ENCODE results near the gene C9orf72. TPM values are rescaled to one million over a fixed set of nuclear protein-coding genes. Genes with fewer than 3 reads are reported as not detected.

The C9orf72 gene
- total RNA-seq = 4.6 and 9.6 TPM in 2 replicates

GRCh38 chr9:27572918-27573633 lies at the start of gene C9orf72:
C9orf72 (minus strand) TSS chr9:27573481; CDS start chr9:27567120, 6,361 bp downstream.

DNA sequence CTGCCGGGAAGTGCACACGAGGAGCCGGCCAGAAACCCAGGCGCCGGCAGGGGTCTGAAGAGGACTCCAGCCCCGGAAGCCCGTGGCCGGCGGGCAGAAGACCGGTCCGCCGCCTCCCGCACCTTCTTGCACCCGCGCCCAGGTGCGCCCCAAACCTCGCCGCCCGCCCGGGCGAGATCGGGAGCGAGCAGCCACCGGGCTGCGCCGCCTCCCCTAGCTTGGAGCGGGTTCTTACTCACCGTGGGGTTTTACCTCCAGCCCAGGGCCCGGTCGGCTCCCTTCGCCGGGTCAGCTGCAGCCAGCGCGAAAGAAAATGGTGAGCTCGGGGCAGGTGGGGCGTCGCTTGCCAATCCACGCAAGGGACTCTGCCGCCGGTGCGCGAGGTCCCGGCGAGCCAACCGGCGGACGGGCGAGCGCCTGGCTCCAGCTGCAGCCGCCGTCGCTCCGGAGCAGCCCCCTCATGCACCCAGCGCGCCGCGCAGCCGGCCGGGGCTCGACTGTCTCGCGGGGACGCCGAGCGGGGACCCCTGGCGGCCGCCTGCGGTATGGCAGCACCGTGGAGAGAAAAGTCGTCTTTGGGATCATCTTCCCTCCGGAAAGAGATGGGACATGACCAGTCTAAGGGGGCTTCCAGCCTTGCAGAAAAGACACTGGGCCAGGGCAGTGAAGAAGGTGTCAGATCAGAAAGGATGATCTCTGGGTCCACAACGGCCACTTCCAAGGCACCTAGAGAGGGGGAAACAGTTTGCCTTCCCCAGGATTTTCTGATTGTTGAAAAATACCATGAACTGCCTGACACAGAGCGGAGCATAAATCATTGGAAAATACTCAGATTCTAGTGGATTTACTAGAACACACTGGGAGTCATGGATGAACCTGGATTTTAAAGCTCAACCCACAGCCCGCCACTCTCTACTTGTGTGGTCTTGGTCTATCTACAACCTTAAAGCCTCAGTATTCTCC lies 43.7 kb downstream of the C9orf72 start, which contains the start of gene MOB3B:
MOB3B (minus strand) TSS at position 499 of the 963 bp plus-strand sequence. CDS start 74,264 bp downstream, outside the sequence.

DNA sequence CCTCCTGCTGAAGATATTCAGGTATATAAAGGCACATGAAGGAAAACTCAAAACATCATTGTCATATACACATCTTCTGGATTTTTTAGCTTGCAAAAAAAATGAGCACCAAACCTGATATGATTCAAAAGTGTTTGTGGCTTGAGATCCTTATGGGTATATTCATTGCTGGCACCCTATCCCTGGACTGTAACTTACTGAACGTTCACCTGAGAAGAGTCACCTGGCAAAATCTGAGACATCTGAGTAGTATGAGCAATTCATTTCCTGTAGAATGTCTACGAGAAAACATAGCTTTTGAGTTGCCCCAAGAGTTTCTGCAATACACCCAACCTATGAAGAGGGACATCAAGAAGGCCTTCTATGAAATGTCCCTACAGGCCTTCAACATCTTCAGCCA lies 49.0 kb downstream of the C9orf72 start, which contains the start of gene IFNK:
IFNK (plus strand) TSS at position 55 of the 400 bp plus-strand sequence; CDS start at position 102, 47 bp downstream.

Other genes starting within 250 kb of the C9orf72 start
- gene IFNK, start 49.2 kb downstream of the C9orf72 start, total RNA-seq = not detected in 2 replicates
- under 0.01 TPM in 2 replicates for gene MOB3B, start 43.7 kb downstream of the C9orf72 start, total RNA-seq